Pancreas (tissue), 10 donors: ENCODE results near the gene OCRL. TPM values are rescaled to one million over a fixed set of nuclear protein-coding genes. Genes with fewer than 3 reads are reported as not detected.

Experiments
- ATAC-seq, 4 donors: fragments of 200-7000 bp; cut with Tn5 transposase; one replicate each; pipeline versions ENCODE4 v1.8.0 to v1.9.1; 2020; ENCODE audit warnings: mild to moderate bottlenecking in 4 of 4, moderate library complexity in 4 of 4
- DNase-seq, 6 donors: peaks; one replicate each; pipeline ENCODE4 v3.0.0-alpha.2; 2020
- FAIRE-seq: peaks from 2 replicates; lab custom pipeline; 2012; peaks lifted over from hg19 to GRCh38; lab: Jason Lieb, UNC
- H3K27ac ChIP-seq, 4 donors: fragments of 200-600 bp; sonication (generic); 1 replicate in 3 of 4; 2 replicates in 1 of 4; pipeline versions ENCODE4 v1.5.0 to v1.8.0; 2020
- H3K27me3 ChIP-seq, 4 donors: fragments of 200-600 bp; one replicate each; pipeline ENCODE4 v1.8.0; 2021
- H3K36me3 ChIP-seq, 3 donors: fragments of 200-600 bp; sonication (generic) in 1 of 3; one replicate each; pipeline versions ENCODE4 v1.5.0 to v1.8.0; 2020 to 2021
- H3K4me1 ChIP-seq, 3 donors: fragments of 200-600 bp; one replicate each; pipeline ENCODE4 v1.8.0; 2021
- H3K4me3 ChIP-seq, 4 donors: fragments of 200-600 bp; sonication (generic) in 2 of 4; one replicate each; pipeline versions ENCODE4 v1.5.0 to v1.8.0; 2020 to 2021
- H3K9me3 ChIP-seq, 4 donors: fragments of 200-600 bp; one replicate each; pipeline ENCODE4 v1.8.0; 2021
- WGBS, 2 donors: extraction: QIAGEN DNeasy Blood & Tissue Kit; methylation state at CpG; one replicate each; pipeline ENCODE4 v1.1.7; 2013; 5-methylcytosine and 5-hydroxymethylcytosine counted together
- intact Hi-C, 3 donors: fragments of 100-400 bp; cut with DNase I; formaldehyde crosslinking; loops; one replicate each; pipeline versions ENCODE4 v1.11.1 to v1.14.2; 2022
- polyA plus RNA-seq, 2 donors: library from polyadenylated mRNA; stranded (reverse); fragments of 200-250 nt; gene quantifications; one replicate each; pipeline ENCODE4 v1.2.3, GENCODE V29; 2013
- total RNA-seq, 6 donors: library from RNA; stranded (reverse); fragmentation: NEBNext Ultra II Directional in 4 of 6; extraction: Animal tissue kit (Norgen Biotek cat#: 25700) in 4 of 6; gene quantifications; one replicate each; pipeline versions ENCODE4 v1.2.1 to v1.2.4, GENCODE V29; 2021 to 2023
- TF ChIP-seq, protein P1 (sequence below), 4 donors: fragments of 200-600 bp; sonication (generic) in 3 of 4; IDR thresholded peaks; one replicate each; pipeline versions ENCODE4 v1.5.0 to v1.8.0; 2021; ENCODE audit warnings: antibody characterized with exemption in 4 of 4
- donor health status: healthy with polysubstance abuse.
- donor health status: DM: no; HTN: no; CAD: no; lungs with moderate emphysema.
- donor health status: DM: no; HTN: no; CAD: no.
- donor health status: control.
- donor health status: control.
- donor health status: Bipolar disorder and iron deficiency.
- donor health status: DM: yes; HTN: yes; CAD: no.
- donor health status: DM: no; HTN: no; CAD: no.
- donor health status: DM: no; HTN: no; CAD: no.
- donor health status: DM: yes; HTN: yes; CAD: no.

Gene OCRL
- total and polyA plus RNA-seq, 8 donors: 6.9 to 16.2 (median 9.7) TPM

DNA sequence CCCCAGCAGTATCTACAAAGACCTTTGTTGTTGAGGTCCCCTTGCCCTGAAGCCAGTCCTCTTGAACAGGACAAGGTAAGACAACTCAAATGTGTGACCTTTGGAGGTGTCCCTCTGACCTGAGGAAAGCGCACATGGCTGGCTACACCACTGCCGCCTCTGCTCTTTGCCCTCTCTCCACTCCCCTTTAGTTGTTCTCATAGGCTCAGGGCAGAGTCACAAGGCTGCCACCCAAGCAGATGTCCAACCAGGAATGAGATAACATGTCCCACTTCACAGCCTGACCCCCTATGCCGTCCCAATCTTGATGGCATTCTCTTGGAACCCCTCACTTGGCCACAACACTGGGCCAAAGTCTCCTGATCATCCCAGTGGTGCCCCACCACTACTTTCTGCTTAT is 68.4 kb downstream of the OCRL start:
- Histone ChIP-seq H3K9me3 (no peaks in the 10 kb centered on the region), H3K4me1 (no peaks in the 10 kb centered on the region), H3K27ac (no peak overlapping the region), H3K4me3 (no peak overlapping the region), H3K27me3 (peaks cover 0 to 12% (median 0%) of the 10 kb centered on the region in 4 donors), H3K36me3 (no peaks in the 10 kb centered on the region)
- FAIRE-seq (no peak), ATAC-seq (no peak), DNase-seq (no peak)
- TF ChIP-seq, protein P1, sequence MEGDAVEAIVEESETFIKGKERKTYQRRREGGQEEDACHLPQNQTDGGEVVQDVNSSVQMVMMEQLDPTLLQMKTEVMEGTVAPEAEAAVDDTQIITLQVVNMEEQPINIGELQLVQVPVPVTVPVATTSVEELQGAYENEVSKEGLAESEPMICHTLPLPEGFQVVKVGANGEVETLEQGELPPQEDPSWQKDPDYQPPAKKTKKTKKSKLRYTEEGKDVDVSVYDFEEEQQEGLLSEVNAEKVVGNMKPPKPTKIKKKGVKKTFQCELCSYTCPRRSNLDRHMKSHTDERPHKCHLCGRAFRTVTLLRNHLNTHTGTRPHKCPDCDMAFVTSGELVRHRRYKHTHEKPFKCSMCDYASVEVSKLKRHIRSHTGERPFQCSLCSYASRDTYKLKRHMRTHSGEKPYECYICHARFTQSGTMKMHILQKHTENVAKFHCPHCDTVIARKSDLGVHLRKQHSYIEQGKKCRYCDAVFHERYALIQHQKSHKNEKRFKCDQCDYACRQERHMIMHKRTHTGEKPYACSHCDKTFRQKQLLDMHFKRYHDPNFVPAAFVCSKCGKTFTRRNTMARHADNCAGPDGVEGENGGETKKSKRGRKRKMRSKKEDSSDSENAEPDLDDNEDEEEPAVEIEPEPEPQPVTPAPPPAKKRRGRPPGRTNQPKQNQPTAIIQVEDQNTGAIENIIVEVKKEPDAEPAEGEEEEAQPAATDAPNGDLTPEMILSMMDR (IDR thresholded peaks at IDR 0.05): no peak
- intact Hi-C loops: no loop called here
- WGBS, 2 donors: 67 to 72% methylated on average over 3 of the region's 3 CpGs

- Histone ChIP-seq H3K36me3 (no peaks in the 10 kb centered on the region), H3K9me3 (no peaks in the 10 kb centered on the region), H3K27me3 (peaks cover 0 to 15% (median 0%) of the 10 kb centered on the region in 4 donors), H3K27ac (no peak overlapping the region), H3K4me1 (no peaks in the 10 kb centered on the region), H3K4me3 (no peak overlapping the region)
- FAIRE-seq (no peak), ATAC-seq (no peak), DNase-seq (no peak)
- 61% methylated on average over 1 of the region's 1 CpG for WGBS, 2 donors
- intact Hi-C loops: no loop called here
- TF ChIP-seq, protein P1 (IDR thresholded peaks at IDR 0.05): no peak
Observed at GRCh38 chrX:129609395-129609794, 69.3 kb downstream of the OCRL start.

DNA sequence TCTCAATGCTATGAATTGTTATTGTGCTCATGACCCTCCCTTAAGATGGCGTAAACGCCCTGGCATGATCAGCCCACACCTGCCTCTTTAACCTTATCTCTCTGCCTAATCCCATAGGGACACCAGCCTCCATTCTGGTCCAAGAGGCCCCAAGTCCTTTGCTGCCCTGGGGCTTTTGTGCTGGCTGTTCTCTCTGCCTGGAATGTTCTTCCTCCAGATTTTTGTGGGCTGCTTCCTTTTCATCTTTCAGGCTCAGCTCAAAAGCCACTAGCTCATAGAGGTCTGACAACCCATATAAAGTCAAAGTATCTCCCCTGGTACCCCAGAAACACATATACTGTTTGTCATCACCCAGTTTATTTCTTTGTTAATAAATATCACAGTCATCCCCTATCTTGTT is 72.3 kb downstream of the OCRL start:
- H3K27me3 ChIP-seq: peaks cover 0 to 8% (median 0%) of the 10 kb centered on the region in 4 donors
- no peak overlapping the region for H3K27ac ChIP-seq
- ATAC-seq (no peak), FAIRE-seq (no peak), DNase-seq (no peak)
- intact Hi-C loops: no loop called here
- TF ChIP-seq, protein P1 (IDR thresholded peaks at IDR 0.05): no peak
- no peak overlapping the region for H3K4me3 ChIP-seq
- H3K4me1 ChIP-seq: no peaks in the 10 kb centered on the region
- no peaks in the 10 kb centered on the region for H3K36me3 ChIP-seq
- WGBS, 2 donors: 66 to 83% methylated on average over 2 of the region's 2 CpGs
- no peaks in the 10 kb centered on the region for H3K9me3 ChIP-seq

DNA sequence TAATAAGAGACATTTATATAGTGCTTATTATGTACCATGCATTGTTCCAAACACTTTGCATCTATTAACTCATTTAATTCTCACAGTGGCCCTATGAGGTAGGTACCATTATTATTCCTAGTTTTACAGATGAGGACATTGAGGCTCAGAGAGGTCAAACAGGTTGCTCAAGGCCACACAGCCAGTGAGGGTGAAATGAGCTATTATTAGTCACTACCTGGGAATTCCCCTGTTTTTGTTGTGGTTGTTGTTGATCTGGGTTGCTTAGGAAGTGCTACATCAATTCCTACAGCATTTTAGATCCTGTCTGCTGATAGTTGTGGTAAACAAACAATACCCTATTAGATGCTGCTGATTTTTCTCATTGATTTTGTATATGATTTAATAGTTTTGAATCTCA is 73.5 kb downstream of the OCRL start:
- H3K9me3 ChIP-seq: no peaks in the 10 kb centered on the region
- FAIRE-seq (no peak), DNase-seq (no peak), ATAC-seq (no peak)
- peaks cover 0 to 8% (median 0%) of the 10 kb centered on the region in 4 donors for H3K27me3 ChIP-seq
- intact Hi-C loops: no loop called here
- TF ChIP-seq, protein P1 (IDR thresholded peaks at IDR 0.05): no peak
- H3K27ac ChIP-seq: no peak overlapping the region
- H3K4me3 ChIP-seq: no peak overlapping the region
- no peaks in the 10 kb centered on the region for H3K4me1 ChIP-seq
- H3K36me3 ChIP-seq: no peaks in the 10 kb centered on the region

GRCh38 chrX:129614481-129615255 is 74.6 kb downstream of the OCRL start:
- no peak overlapping the region for H3K4me3 ChIP-seq
- peaks cover 0 to 8% (median 0%) of the 10 kb centered on the region in 4 donors for H3K27me3 ChIP-seq
- no peak overlapping the region for H3K27ac ChIP-seq
- no peaks in the 10 kb centered on the region for H3K4me1 ChIP-seq
- H3K36me3 ChIP-seq: no peaks in the 10 kb centered on the region
- WGBS, 2 donors: 78 to 80% methylated on average over 5 of the region's 5 CpGs
- ATAC-seq: no peak
- no peak for FAIRE-seq
- DNase-seq: no peak
- intact Hi-C loops: loop anchor here in 1 of 3 donors (5.0 kb wide), 1 partner anchor 868 kb away; no protein-coding TSS in a partner anchor
- no peaks in the 10 kb centered on the region for H3K9me3 ChIP-seq
- TF ChIP-seq, protein P1 (IDR thresholded peaks at IDR 0.05): no peak
